ENCODE measurements around the gene EXD3. TPM values are rescaled to one million over a fixed set of nuclear protein-coding genes. Genes with fewer than 3 reads are reported as not detected.

EXD3 gene
- total and polyA plus RNA-seq, 2 of the 13 experiments (the other 11 are each of a cell fraction or from before 2014, with no cell fraction given) = 2.7 to 4.8 TPM

GRCh38 chr9:137294091-137294680 is 128.8 kb downstream of the EXD3 start (continued):
- TF ChIP-seq HBP1 (CRISPR knock-in tag; IDR thresholded peaks at IDR 0.05; ENCODE audit: low read depth) (no peak), CEBPG (CRISPR knock-in tag; IDR thresholded peaks at IDR 0.05) (peak; percentile 45), ZNF292 (CRISPR knock-in tag; IDR thresholded peaks at IDR 0.05; ENCODE audit: borderline replicate concordance, low read depth) (no peak), ZNF3 (CRISPR knock-in tag; IDR thresholded peaks at IDR 0.05) (0 out of 2 replicates have a peak, but pooled peaks have one; percentile 58), REPIN1 (CRISPR knock-in tag; IDR thresholded peaks at IDR 0.05; ENCODE audit: borderline replicate concordance, low read depth) (peak; percentile 36; the same call in 1 of the 2 replicates), TCF7 (IDR thresholded peaks at IDR 0.05; ENCODE audit: low read depth) (no peak), ATF7 (IDR thresholded peaks at IDR 0.05) (no peak), ATF7 (CRISPR knock-in tag; IDR thresholded peaks at IDR 0.05) (0 out of 2 replicates have a peak, but pooled peaks have one; percentile 39), SIX1 (CRISPR knock-in tag; IDR thresholded peaks at IDR 0.05; ENCODE audit: borderline replicate concordance) (no peak), CREM (IDR thresholded peaks at IDR 0.05) (peak; percentile 70), CREM (CRISPR knock-in tag; IDR thresholded peaks at IDR 0.05) (no peak), HCFC1 (IDR thresholded peaks at IDR 0.05; ENCODE audit: low read depth, low read length) (peak; percentile 81), IRF2 (CRISPR knock-in tag; IDR thresholded peaks at IDR 0.05) (peak; percentile 65; the same call in 1 of the 2 replicates), SUZ12 (IDR thresholded peaks at IDR 0.05; ENCODE audit: low read depth, low read length) (peak; percentile 50), IRF9 (CRISPR knock-in tag; IDR thresholded peaks at IDR 0.05; ENCODE audit: borderline replicate concordance) (no peak; the same call in 1 of the 2 replicates), TARDBP (CRISPR knock-in tag; IDR thresholded peaks at IDR 0.05) (0 out of 2 replicates have a peak, but pooled peaks have one; percentile 26), ZFX (CRISPR knock-in tag; IDR thresholded peaks at IDR 0.05; ENCODE audit: low read depth) (peak; percentile 38; the same call in 1 of the 2 replicates), ZNF883 (CRISPR knock-in tag; IDR thresholded peaks at IDR 0.05; ENCODE audit: not compliant biosample characterization) (peak; percentile 38), ZFP1 (CRISPR knock-in tag; IDR thresholded peaks at IDR 0.05) (0 out of 2 replicates have a peak, but pooled peaks have one; percentile 38), ZNF335 (CRISPR knock-in tag; IDR thresholded peaks at IDR 0.05) (no peak), TFAP4 (IDR thresholded peaks at IDR 0.05; ENCODE audit: borderline replicate concordance, low read depth) (peak; percentile 75; the same call in 1 of the 2 replicates), ISL2 (CRISPR knock-in tag; IDR thresholded peaks at IDR 0.05) (no peak), PATZ1 (CRISPR knock-in tag; IDR thresholded peaks at IDR 0.05) (no peak), ZBTB7A (CRISPR knock-in tag; IDR thresholded peaks at IDR 0.05) (peak; percentile 43; the same call in 1 of the 2 replicates), ZNF792 (CRISPR knock-in tag; IDR thresholded peaks at IDR 0.05) (0 out of 2 replicates have a peak, but pooled peaks have one; percentile 16), ZNF724P (CRISPR knock-in tag; IDR thresholded peaks at IDR 0.05; ENCODE audit: borderline replicate concordance) (peak; percentile 47; the same call in 1 of the 2 replicates), ZNF354B (CRISPR knock-in tag; IDR thresholded peaks at IDR 0.05) (no peak), ZNF44 (CRISPR knock-in tag; IDR thresholded peaks at IDR 0.05) (0 out of 2 replicates have a peak, but pooled peaks have one; percentile 68)
